GM12878 (cell line): ENCODE data around the gene HUS1. TPM values are rescaled to one million over a fixed set of nuclear protein-coding genes. Genes with fewer than 3 reads are reported as not detected.

Experiments
- ATAC-seq: fragments of 200-7000 bp; cut with Tn5 transposase; 3 replicates; pipeline ENCODE4 v1.9.1; 2020; ENCODE audit warnings: mild to moderate bottlenecking, moderate library complexity
- BruUV-seq: library from RNA; stranded (reverse); fragments of 400-500 nt; replicated peaks from 2 replicates; lab custom pipeline; 2021; lab: Mats Ljungman, UMichigan
- CTCF ChIA-PET: fragments of 300-600 bp; sonication (Branson Sonifier 250); formaldehyde crosslinking; extraction: SDS; loops from one replicate; lab custom pipeline; 2021; ENCODE audit warnings: inconsistent platforms; lab: Yijun Ruan, JAX
- POLR2A ChIA-PET: fragments of 350-600 bp; formaldehyde crosslinking; extraction: SDS; loops from one replicate; lab custom pipeline; 2021; ENCODE audit warnings: inconsistent platforms; lab: Charles Lee
- RAD21 ChIA-PET: fragments of 300-600 bp; sonication (Branson Sonifier 250); formaldehyde crosslinking; loops from one replicate; lab custom pipeline; 2023; ENCODE audit warnings: antibody characterized with exemption; ENCODE audit not compliant: unreplicated experiment; lab: Charles Lee
- SMC1A ChIA-PET: fragments of 300-600 bp; sonication (Branson Sonifier 250); formaldehyde crosslinking; loops from one replicate; lab custom pipeline; 2023; ENCODE audit not compliant: unreplicated experiment, uncharacterized antibody; lab: Charles Lee
- DNase-seq: peaks from one replicate; pipeline ENCODE4 v3.0.0-alpha.2; 2011; ENCODE audit warnings: low read depth, low spot score
- FAIRE-seq: peaks from 3 replicates; lab custom pipeline; 2011; peaks lifted over from hg19 to GRCh38; lab: Jason Lieb, UNC
- H2AFZ ChIP-seq: 2 replicates; pipeline ENCODE4 v1.6.0; 2011; ENCODE audit warnings: low read depth, low read length, control low read depth; ENCODE audit not compliant: control insufficient read depth
- H3K27ac ChIP-seq: 2 replicates; pipeline ENCODE4 v1.5.1; 2011; ENCODE audit warnings: control low read depth; ENCODE audit not compliant: control insufficient read depth, insufficient read depth
- H3K27me3 ChIP-seq, 2 experiments: replicated peaks in 1 of 2; 2 replicates each; pipeline versions ENCODE4 v1.6.0 to v1.6.1; 2011; ENCODE audit warnings: low read length in 1 of 2; ENCODE audit not compliant: control insufficient read depth in 2 of 2, insufficient read depth in 2 of 2
- H3K36me3 ChIP-seq, 2 experiments: 2 replicates each; pipeline ENCODE4 v1.5.1; 2011; ENCODE audit warnings: low read length in 1 of 2; ENCODE audit not compliant: control insufficient read depth in 2 of 2, insufficient read depth in 2 of 2
- H3K4me1 ChIP-seq: 2 replicates; pipeline ENCODE4 v1.6.1; 2011; ENCODE audit warnings: mild to moderate bottlenecking, low read length, moderate library complexity, mixed read lengths; ENCODE audit not compliant: control insufficient read depth, insufficient read depth
- H3K4me2 ChIP-seq: 2 replicates; pipeline ENCODE4 v1.6.0; 2011; ENCODE audit warnings: control low read depth; ENCODE audit not compliant: control insufficient read depth, insufficient read depth
- H3K4me3 ChIP-seq: fragments of 200-600 bp; sonication (generic); 2 replicates; pipeline ENCODE4 v1.5.1; 2016
- H3K79me2 ChIP-seq: 2 replicates; pipeline ENCODE4 v1.6.0; 2011; ENCODE audit warnings: low read length; ENCODE audit not compliant: control insufficient read depth, insufficient read depth
- H3K9ac ChIP-seq: 2 replicates; pipeline ENCODE4 v1.8.0; 2011; ENCODE audit warnings: low read length, control low read depth, mixed read lengths; ENCODE audit not compliant: control insufficient read depth, insufficient read depth
- H3K9me3 ChIP-seq: replicated peaks from 3 replicates; pipeline ENCODE4 v1.5.1; 2011; ENCODE audit warnings: mild to moderate bottlenecking, low read length; ENCODE audit not compliant: control insufficient read depth, insufficient read depth
- H4K20me1 ChIP-seq: 2 replicates; pipeline ENCODE4 v1.6.0; 2011; ENCODE audit not compliant: control insufficient read depth, insufficient read depth
- BCL3 ChIP-seq: IDR thresholded peaks from 2 replicates; pipeline ENCODE4 v1.6.1; 2011; ENCODE audit warnings: borderline replicate concordance, low read depth, mild to moderate bottlenecking, moderate library complexity, low read length; ENCODE audit not compliant: insufficient read depth, poor library complexity, severe bottlenecking
- CEBPZ ChIP-seq: fragments of 150-350 bp; IDR thresholded peaks from 2 replicates; pipeline ENCODE4 v1.6.1; 2016; ENCODE audit warnings: low read depth, low read length
- CHD4 ChIP-seq: fragments of 200-600 bp; sonication (generic); IDR thresholded peaks from 2 replicates; pipeline ENCODE4 v1.6.1; 2016; ENCODE audit warnings: mild to moderate bottlenecking
- E2F8 ChIP-seq: fragments of 450-650 bp; IDR thresholded peaks from 2 replicates; pipeline ENCODE4 v1.6.1; 2018; ENCODE audit warnings: mild to moderate bottlenecking, low read depth, moderate library complexity; ENCODE audit not compliant: partially characterized antibody
- ESRRA ChIP-seq: IDR thresholded peaks from 2 replicates; pipeline ENCODE4 v1.6.1; 2012; ENCODE audit warnings: mild to moderate bottlenecking, low read length, improper control_type of control experiment
- GABPA ChIP-seq: IDR thresholded peaks from 2 replicates; pipeline ENCODE4 v1.6.1; 2014; ENCODE audit warnings: antibody characterized with exemption, low read depth, mild to moderate bottlenecking, inconsistent platforms
- NFXL1 ChIP-seq: fragments of 450-650 bp; IDR thresholded peaks from 2 replicates; pipeline ENCODE4 v1.6.1; 2017; ENCODE audit warnings: antibody characterized with exemption, mild to moderate bottlenecking, borderline replicate concordance
- NFYA ChIP-seq: IDR thresholded peaks from 2 replicates; pipeline ENCODE4 v1.6.1; 2011; ENCODE audit warnings: low read depth, mild to moderate bottlenecking, low read length, improper control_type of control experiment, borderline replicate concordance
- SP1 ChIP-seq: IDR thresholded peaks from one replicate; pipeline ENCODE4 v1.6.1; 2011; ENCODE audit warnings: low read depth, low read length
- SREBF1 ChIP-seq: IDR thresholded peaks from 2 replicates; pipeline ENCODE4 v1.6.1; 2012; ENCODE audit warnings: mild to moderate bottlenecking, low read length
- ZBTB33 ChIP-seq: fragments of 450-650 bp; IDR thresholded peaks from 2 replicates; pipeline ENCODE4 v1.6.1; 2017; ENCODE audit warnings: mild to moderate bottlenecking
- ZNF274 ChIP-seq: IDR thresholded peaks from one replicate; pipeline ENCODE4 v1.8.0; 2011; ENCODE audit not compliant: insufficient read length, insufficient read depth
- ZNF384 ChIP-seq: IDR thresholded peaks from 2 replicates; pipeline ENCODE4 v1.6.1; 2012; ENCODE audit warnings: low read depth, mild to moderate bottlenecking, low read length, improper control_type of control experiment, borderline replicate concordance
- WGBS: methylation state at CpG from one replicate; pipeline ENCODE4 v1.1.6; 2016; ENCODE audit warnings: low lambda C conversion rate; ENCODE audit not compliant: insufficient replicate concordance, insufficient coverage; ENCODE audit errors: missing lambda C conversion rate; 5-methylcytosine and 5-hydroxymethylcytosine counted together
- in situ Hi-C: fragments of 300-500 bp; cut with MboI; formaldehyde crosslinking; loops from 9 replicates; pipeline ENCODE4 v1.14.3; 2018; ENCODE audit warnings: mixed read lengths
- intact Hi-C: fragments of 100-400 bp; cut with micrococcal nuclease; formaldehyde crosslinking; loops from one replicate; pipeline ENCODE4 v1.14.2; 2022; ENCODE audit not compliant: unreplicated experiment
- polyA plus RNA-seq, 11 experiments: library from polyadenylated mRNA; depleted of rRNA in 4 of 11; unstranded in 6 of 11; stranded (reverse) in 5 of 11; fragments of >200 nt; fragmentation: Nextera tagmentation in 4 of 11; fragmentation: Illumina TruSeq in 1 of 11; extraction: Ambion mirVana in 4 of 11; extraction: Trizol in 1 of 11; gene quantifications; 1 replicate in 1 of 11; 2 replicates in 10 of 11; pipeline versions ENCODE4 v1.2.1 to v1.2.3, GENCODE V29; 2011 to 2016; ENCODE audit warnings: inconsistent platforms in 2 of 11, missing spikeins in 2 of 11, low read depth in 1 of 11
- total RNA-seq, 4 experiments: library from RNA; depleted of rRNA in 3 of 4; stranded (reverse); fragments of >200 nt in 3 of 4; fragmentation: Illumina TruSeq in 1 of 4; extraction: Trizol in 1 of 4; gene quantifications; 2 replicates each; pipeline versions ENCODE4 v1.2.1 to v1.2.3, GENCODE V29; 2013 to 2021

HUS1 gene
- total and polyA plus RNA-seq, 10 of the 15 experiments (the other 5 are each of a cell fraction or from before 2014, with no cell fraction given) = 10.4 to 35.5 (median 22.6) TPM

- 87% methylated on average over 6 of the region's 7 CpGs for WGBS
- H3K4me3 ChIP-seq = no peak overlapping the region
- no peaks in the 10 kb centered on the region for H3K36me3 ChIP-seq
- no peak for ATAC-seq
- ChIA-PET RAD21 (interaction anchor here (1.2 to 1.5 kb wide), 2 partner anchors 169 to 673 kb away, joined by 3 to 11 read pairs; no protein-coding TSS in a partner anchor), POLR2A (no interaction called here), SMC1A (interaction anchor here (1.0 to 1.4 kb wide), 2 partner anchors 9 to 88 kb away, joined by 3 read pairs; partner anchors contain the start of gene PKD1L1), CTCF (interaction anchor here (0.7 to 2.3 kb wide), 8 partner anchors 9 to 673 kb away, joined by 3 to 11 read pairs (median 4); partner anchors contain the start of gene PKD1L1)
- no peaks in the 10 kb centered on the region for H3K9me3 ChIP-seq
- H3K4me1 ChIP-seq = peaks cover 28% of the 10 kb centered on the region
- no peak overlapping the region for H3K27ac ChIP-seq
- intact Hi-C loops (loop anchor here (5.0 kb wide), 1 partner anchor 318 kb away; no protein-coding TSS in a partner anchor), in situ Hi-C loops (loop anchor here (5.0 to 25.0 kb wide), 2 partner anchors 173 to 1823 kb away; partner anchors contain the start of gene VWC2)
- no peak for DNase-seq
- H4K20me1 ChIP-seq = no peaks in the 10 kb centered on the region
- no TSS peak for BruUV-seq
- H3K9ac ChIP-seq = no peak overlapping the region
- no peaks in the 10 kb centered on the region; a peak in 2 of 4 replicates for H3K27me3 ChIP-seq
- no peaks in the 10 kb centered on the region for H3K79me2 ChIP-seq
- FAIRE-seq = no peak
- no peak overlapping the region for H2AFZ ChIP-seq
- no peak overlapping the region for H3K4me2 ChIP-seq
- no peak for TF ChIP-seq ZBTB33
- no peak for TF ChIP-seq SREBF1
- TF ChIP-seq CEBPZ = no peak
- TF ChIP-seq GABPA = no peak
- no peak for TF ChIP-seq NFXL1
- no peak for TF ChIP-seq NFYA
- TF ChIP-seq CHD4 = no peak
- TF ChIP-seq BCL3 = no peak
- no peak for TF ChIP-seq ZNF274
- no peak for TF ChIP-seq SP1
- TF ChIP-seq ZNF384 = no peak
- TF ChIP-seq E2F8 = no peak
- no peak for TF ChIP-seq ESRRA
These were observed 39.9 kb downstream of the HUS1 start for GRCh38 chr7:47939425-47940036.
